Activated CD8-positive, alpha-beta T cell treated with anti-CD3 and anti-CD28 coated beads for 36 hours (primary cell): ENCODE measurements around the gene ANGPT4. TPM values are rescaled to one million over a fixed set of nuclear protein-coding genes. Genes with fewer than 3 reads are reported as not detected.

Experiments used
- ATAC-seq: fragments of 200-7000 bp; cut with Tn5 transposase; one replicate; pipeline ENCODE4 v1.10.0; 2021; ENCODE audit warnings: mild to moderate bottlenecking, moderate library complexity
- CTCF ChIA-PET: fragments of 350-600 bp; sonication (Branson Sonifier 250); formaldehyde crosslinking; loops from one replicate; lab custom pipeline; 2021; ENCODE audit warnings: antibody characterized with exemption; lab: Charles Lee
- POLR2A ChIA-PET: fragments of 350-600 bp; sonication (Branson Sonifier 250); formaldehyde crosslinking; loops from one replicate; lab custom pipeline; 2021; ENCODE audit warnings: antibody characterized with exemption; lab: Charles Lee
- DNase-seq: peaks from one replicate; pipeline ENCODE4 v3.0.0-alpha.2; 2020
- H3K27ac Mint-ChIP-seq: one replicate; pipeline ENCODE4 v1.8.0; 2021; ENCODE audit warnings: mild to moderate bottlenecking, mixed read lengths
- H3K27me3 Mint-ChIP-seq: one replicate; pipeline ENCODE4 v1.8.0; 2021; ENCODE audit warnings: mixed read lengths
- H3K36me3 Mint-ChIP-seq: one replicate; pipeline ENCODE4 v1.8.0; 2021; ENCODE audit warnings: low read depth, mixed read lengths
- H3K4me1 Mint-ChIP-seq: one replicate; pipeline ENCODE4 v1.8.0; 2021; ENCODE audit warnings: low read depth, mixed read lengths
- H3K4me3 Mint-ChIP-seq: one replicate; pipeline ENCODE4 v1.8.0; 2021; ENCODE audit warnings: mild to moderate bottlenecking, moderate library complexity, mixed read lengths
- H3K9me3 Mint-ChIP-seq: one replicate; pipeline ENCODE4 v1.8.0; 2021; ENCODE audit warnings: mixed read lengths
- intact Hi-C: fragments of 100-400 bp; cut with micrococcal nuclease; formaldehyde crosslinking; loops from one replicate; pipeline ENCODE4 v1.10.0; 2022
- total RNA-seq, 2 experiments: library from RNA; stranded (reverse); gene quantifications; one replicate each; pipeline ENCODE4 v1.2.3, GENCODE V29; 2021
- TF ChIP-seq, protein P1 (sequence below): fragments of 200-600 bp; IDR thresholded peaks from one replicate; pipeline ENCODE4 v1.8.0; 2022; ENCODE audit warnings: antibody characterized with exemption, mild to moderate bottlenecking

ANGPT4 gene
- total RNA-seq, 2 experiments from 2014 or later, result not detected

DNA sequence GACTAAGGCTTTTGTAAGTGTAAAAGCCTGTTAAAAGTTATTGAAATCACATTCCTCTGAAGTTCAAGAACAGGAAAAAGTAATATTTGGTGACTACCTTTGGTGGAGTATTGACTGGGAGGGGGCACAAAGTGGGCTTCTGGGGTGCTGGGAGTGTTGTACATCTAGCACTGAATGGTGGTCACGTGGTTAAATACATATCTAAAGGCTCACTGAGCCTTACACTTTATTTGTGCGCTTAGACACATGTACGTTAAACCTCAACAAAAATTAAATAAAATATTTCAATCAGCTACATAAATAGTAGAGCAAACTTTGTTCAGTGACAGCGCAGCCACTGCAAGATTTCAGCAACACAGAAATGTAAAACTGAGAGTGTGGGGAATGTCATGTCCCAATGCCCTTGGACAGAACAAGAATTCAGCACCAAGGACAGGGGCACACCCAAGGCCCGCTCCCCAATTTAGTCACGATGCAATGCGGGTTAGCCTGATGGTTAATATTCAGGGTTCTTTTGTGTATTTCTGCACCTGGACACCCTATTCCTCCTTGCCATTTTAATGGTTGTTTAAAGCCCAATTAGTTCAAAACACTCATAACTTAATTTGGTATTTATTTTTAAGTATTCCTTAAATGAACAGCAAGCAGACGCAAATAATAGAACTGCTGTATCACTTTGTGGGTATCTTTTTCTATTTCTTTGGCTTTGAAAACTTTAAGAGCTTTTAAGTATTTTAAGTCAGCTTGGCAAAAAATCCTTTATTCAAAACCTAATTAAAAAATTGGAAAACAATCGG lies 37.4 kb downstream of the ANGPT4 start:
- intact Hi-C loops, result no loop called here
- H3K27me3 Mint-ChIP-seq, result peaks cover 1% of the 10 kb centered on the region
- H3K9me3 Mint-ChIP-seq, result no peaks in the 10 kb centered on the region
- CTCF ChIA-PET, result interaction anchor here (1.6 to 1.7 kb wide), 2 partner anchors 62 to 335 kb away, joined by 3 read pairs; no protein-coding TSS in a partner anchor
- H3K27ac Mint-ChIP-seq, result no peak overlapping the region
- no peak for ATAC-seq
- POLR2A ChIA-PET, result no interaction called here
- peak; percentile 29 for DNase-seq
- no peaks in the 10 kb centered on the region for H3K36me3 Mint-ChIP-seq
- peaks cover 12% of the 10 kb centered on the region for H3K4me1 Mint-ChIP-seq
- no peak overlapping the region for H3K4me3 Mint-ChIP-seq
- TF ChIP-seq, protein P1, sequence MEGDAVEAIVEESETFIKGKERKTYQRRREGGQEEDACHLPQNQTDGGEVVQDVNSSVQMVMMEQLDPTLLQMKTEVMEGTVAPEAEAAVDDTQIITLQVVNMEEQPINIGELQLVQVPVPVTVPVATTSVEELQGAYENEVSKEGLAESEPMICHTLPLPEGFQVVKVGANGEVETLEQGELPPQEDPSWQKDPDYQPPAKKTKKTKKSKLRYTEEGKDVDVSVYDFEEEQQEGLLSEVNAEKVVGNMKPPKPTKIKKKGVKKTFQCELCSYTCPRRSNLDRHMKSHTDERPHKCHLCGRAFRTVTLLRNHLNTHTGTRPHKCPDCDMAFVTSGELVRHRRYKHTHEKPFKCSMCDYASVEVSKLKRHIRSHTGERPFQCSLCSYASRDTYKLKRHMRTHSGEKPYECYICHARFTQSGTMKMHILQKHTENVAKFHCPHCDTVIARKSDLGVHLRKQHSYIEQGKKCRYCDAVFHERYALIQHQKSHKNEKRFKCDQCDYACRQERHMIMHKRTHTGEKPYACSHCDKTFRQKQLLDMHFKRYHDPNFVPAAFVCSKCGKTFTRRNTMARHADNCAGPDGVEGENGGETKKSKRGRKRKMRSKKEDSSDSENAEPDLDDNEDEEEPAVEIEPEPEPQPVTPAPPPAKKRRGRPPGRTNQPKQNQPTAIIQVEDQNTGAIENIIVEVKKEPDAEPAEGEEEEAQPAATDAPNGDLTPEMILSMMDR, result no peak

- intact Hi-C loops, result no loop called here
- TF ChIP-seq, protein P1, result no peak
- Mint-ChIP-seq H3K27ac (no peak overlapping the region), H3K4me3 (no peak overlapping the region), H3K36me3 (no peaks in the 10 kb centered on the region), H3K27me3 (no peaks in the 10 kb centered on the region), H3K9me3 (no peaks in the 10 kb centered on the region), H3K4me1 (peaks cover 12% of the 10 kb centered on the region)
- ATAC-seq (no peak), DNase-seq (no peak)
- CTCF ChIA-PET, result no interaction called here
- POLR2A ChIA-PET, result no interaction called here
Measured at GRCh38 chr20:877814-878213, 38.3 kb downstream of the ANGPT4 start.

GRCh38 chr20:875115-875514 lies 41.0 kb downstream of the ANGPT4 start:
- Mint-ChIP-seq H3K27ac (no peak overlapping the region), H3K4me3 (no peak overlapping the region), H3K9me3 (no peaks in the 10 kb centered on the region), H3K4me1 (no peaks in the 10 kb centered on the region), H3K27me3 (no peaks in the 10 kb centered on the region), H3K36me3 (no peaks in the 10 kb centered on the region)
- intact Hi-C loops, result no loop called here
- ATAC-seq (no peak), DNase-seq (no peak)
- ChIA-PET POLR2A (no interaction called here), CTCF (interaction anchor here (1.0 kb wide), 1 partner anchor 108 kb away, joined by 3 read pairs; no protein-coding TSS in a partner anchor)
- TF ChIP-seq, protein P1, result no peak

GRCh38 chr20:873875-874607 lies 42.1 kb downstream of the ANGPT4 start:
- Mint-ChIP-seq H3K4me3 (no peak overlapping the region), H3K4me1 (no peaks in the 10 kb centered on the region), H3K27ac (no peak overlapping the region), H3K27me3 (no peaks in the 10 kb centered on the region), H3K36me3 (no peaks in the 10 kb centered on the region), H3K9me3 (no peaks in the 10 kb centered on the region)
- TF ChIP-seq, protein P1, result no peak
- ATAC-seq (peak; percentile 64), DNase-seq (peak; percentile 41)
- ChIA-PET POLR2A (interaction anchor here (1.4 kb wide), 1 partner anchor 14 kb away, joined by 3 read pairs; no protein-coding TSS in a partner anchor), CTCF (no interaction called here)
- intact Hi-C loops, result no loop called here
